Right cardiac atrium (tissue), 5 donors: ENCODE results near the gene PNPLA2. TPM values are rescaled to one million over a fixed set of nuclear protein-coding genes. Genes with fewer than 3 reads are reported as not detected.

Source experiments
- ATAC-seq, 2 donors: fragments of 200-7000 bp; cut with Tn5 transposase; one replicate each; pipeline versions ENCODE4 v1.8.0 to v1.9.1; 2020; ENCODE audit warnings: moderate library complexity in 2 of 2, mild to moderate bottlenecking in 1 of 2
- DNase-seq, 3 donors: peaks; one replicate each; pipeline ENCODE4 v3.0.0-alpha.2; 2020
- H3K27ac ChIP-seq: one replicate; pipeline ENCODE4 v1.5.1; 2013; ENCODE audit warnings: mild to moderate bottlenecking, low read length, control low read depth, moderate library complexity
- H3K27me3 ChIP-seq: one replicate; pipeline ENCODE4 v1.6.1; 2013; ENCODE audit not compliant: control insufficient read depth, insufficient read depth
- H3K4me1 ChIP-seq: one replicate; pipeline ENCODE4 v1.6.1; 2013; ENCODE audit warnings: low read length; ENCODE audit not compliant: control insufficient read depth, insufficient read depth
- H3K4me3 ChIP-seq: one replicate; pipeline ENCODE4 v1.5.1; 2013; ENCODE audit warnings: low read length, control low read depth
- H3K9me3 ChIP-seq: one replicate; pipeline ENCODE4 v1.6.1; 2013; ENCODE audit warnings: low read length; ENCODE audit not compliant: control insufficient read depth
- WGBS: extraction: QIAGEN DNeasy Blood & Tissue Kit; methylation state at CpG from one replicate; pipeline ENCODE4 v1.1.7; 2013; 5-methylcytosine and 5-hydroxymethylcytosine counted together
- intact Hi-C, 4 donors: fragments of 100-400 bp; cut with DNase I; formaldehyde crosslinking; loops; one replicate each; pipeline versions ENCODE4 v1.11.0 to v1.14.0; 2022 to 2023
- polyA plus RNA-seq: library from polyadenylated mRNA; stranded (reverse); fragments of 200-250 nt; gene quantifications from one replicate; pipeline ENCODE4 v1.2.3, GENCODE V29; 2013
- total RNA-seq, 4 donors: library from RNA; stranded (reverse); fragmentation: NEBNext Ultra II Directional; extraction: Animal tissue kit (Norgen Biotek cat#: 25700); gene quantifications; one replicate each; pipeline ENCODE4 v1.2.1, GENCODE V29; 2021
- donor health status: healthy with polysubstance abuse.
- donor health status: DM: no; HTN: yes; CAD: no.
- donor health status: DM: no; HTN: no; CAD: no.
- donor health status: DM: no; HTN: yes; CAD: no; lungs with severe emphysema.
- donor health status: DM: yes; HTN: yes; CAD: no.

PNPLA2 gene
- total and polyA plus RNA-seq, 5 donors, result 145 to 193 (median 176) TPM

DNA sequence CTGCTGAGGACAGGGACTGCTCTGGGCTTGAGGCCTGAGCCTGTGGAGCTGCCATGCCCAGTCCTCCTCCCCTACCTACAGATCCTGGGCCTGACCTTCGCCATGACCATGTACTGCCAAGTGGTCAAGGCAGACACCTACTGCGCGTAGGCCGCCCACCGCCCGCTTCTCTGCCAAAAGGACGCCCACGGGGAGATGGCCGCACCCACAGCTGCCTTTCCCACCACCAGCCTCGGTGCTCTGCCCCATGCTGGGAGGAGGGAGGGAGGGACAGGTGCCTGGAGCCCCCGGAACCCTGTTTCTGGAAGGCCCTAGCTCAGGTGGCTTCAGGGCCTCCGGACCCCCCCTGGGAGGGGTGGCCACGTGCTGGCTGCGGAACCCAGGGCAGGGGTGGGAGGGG lies 47.8 kb downstream of the PNPLA2 start:
- Histone ChIP-seq H3K27ac (no peak overlapping the region), H3K4me3 (no peak overlapping the region), H3K9me3 (no peaks in the 10 kb centered on the region), H3K4me1 (peaks cover 2% of the 10 kb centered on the region), H3K27me3 (no peaks in the 10 kb centered on the region)
- ATAC-seq (no peak), DNase-seq (no peak)
- 86% methylated on average over 14 of the region's 14 CpGs for WGBS
- intact Hi-C loops, result no loop called here

DNA sequence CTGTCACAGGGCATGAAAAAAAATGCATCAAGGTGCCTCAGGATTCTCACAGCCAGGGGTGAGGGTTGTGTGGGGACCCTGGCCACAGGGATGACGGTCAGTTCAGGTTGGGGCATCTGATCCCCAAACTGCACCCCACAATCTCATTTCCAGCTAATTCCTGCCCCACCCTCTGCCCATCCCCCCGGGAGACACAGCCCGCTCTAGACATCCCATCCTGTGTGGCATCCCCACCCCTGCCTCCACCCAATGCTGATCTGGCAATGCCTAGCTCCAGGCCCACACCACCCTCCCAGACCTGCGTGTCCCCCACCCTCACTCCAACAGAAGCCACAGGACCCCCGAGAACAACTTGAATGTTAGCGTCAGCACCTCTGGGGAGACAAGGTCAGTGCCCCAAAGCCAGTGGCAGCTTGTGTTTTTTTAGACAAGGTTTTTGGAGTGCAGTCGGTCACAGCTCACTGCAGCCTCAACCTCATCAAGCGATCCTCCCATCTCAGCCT lies 49.2 kb downstream of the PNPLA2 start:
- no peak overlapping the region for H3K4me3 ChIP-seq
- no peaks in the 10 kb centered on the region for H3K4me1 ChIP-seq
- H3K27ac ChIP-seq, result no peak overlapping the region
- intact Hi-C loops, result no loop called here
- no peaks in the 10 kb centered on the region for H3K9me3 ChIP-seq
- DNase-seq (no peak), ATAC-seq (no peak)
- 84% methylated on average over 8 of the region's 8 CpGs for WGBS
- no peaks in the 10 kb centered on the region for H3K27me3 ChIP-seq

DNA sequence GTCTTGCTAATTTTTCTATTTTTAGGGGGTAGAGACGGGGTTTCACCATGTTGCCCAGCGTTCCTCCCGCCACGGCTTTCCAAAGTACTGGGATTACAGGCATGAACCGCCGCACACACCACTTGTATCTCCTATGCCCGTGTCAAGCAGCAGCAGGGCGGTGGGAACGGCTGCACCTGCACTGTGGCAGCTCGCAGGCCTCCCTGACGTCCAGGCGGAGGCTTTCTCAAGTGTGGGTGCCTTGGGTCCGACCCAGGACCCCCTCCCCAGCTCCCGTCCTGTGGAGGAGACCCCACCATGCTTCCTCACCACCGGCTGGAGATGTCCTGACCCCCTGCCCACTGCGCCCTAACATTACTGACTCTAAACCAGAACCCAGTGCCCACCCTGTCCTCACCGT lies 49.7 kb downstream of the PNPLA2 start:
- 87% methylated on average over 17 of the region's 17 CpGs for WGBS
- DNase-seq, result no peak

DNA sequence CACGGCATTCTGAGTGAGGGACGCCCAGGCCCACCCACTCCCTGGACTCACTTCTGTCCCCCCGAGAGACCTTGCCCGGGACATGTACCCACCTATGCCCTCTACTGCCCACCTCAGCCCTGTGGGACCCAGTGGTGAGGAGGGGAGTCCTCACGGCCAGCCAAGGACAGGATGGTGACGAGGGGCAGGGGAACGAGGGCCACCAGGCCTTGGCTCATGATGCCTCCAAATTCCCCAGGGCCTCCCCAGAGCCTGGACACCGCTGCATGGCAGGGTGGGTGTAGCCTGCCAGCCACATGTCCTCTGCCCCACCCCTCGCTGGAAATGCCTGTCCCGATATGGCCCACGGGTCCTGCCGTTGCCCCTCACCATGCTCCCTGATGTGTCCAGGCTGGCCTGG lies 50.1 kb downstream of the PNPLA2 start:
- intact Hi-C loops, result no loop called here
- WGBS, result 77% methylated on average over 12 of the region's 12 CpGs
- DNase-seq (no peak), ATAC-seq (no peak)
- no peak overlapping the region for H3K27ac ChIP-seq
- no peak overlapping the region for H3K4me3 ChIP-seq
- H3K9me3 ChIP-seq, result no peaks in the 10 kb centered on the region
- H3K4me1 ChIP-seq, result no peaks in the 10 kb centered on the region
- no peaks in the 10 kb centered on the region for H3K27me3 ChIP-seq

More for the DNA sequence above, 49.7 kb downstream of the PNPLA2 start:
- Histone ChIP-seq H3K4me1 (no peaks in the 10 kb centered on the region), H3K27ac (no peak overlapping the region), H3K27me3 (no peaks in the 10 kb centered on the region), H3K4me3 (no peak overlapping the region), H3K9me3 (no peaks in the 10 kb centered on the region)
- intact Hi-C loops, result no loop called here
- ATAC-seq, result no peak

DNA sequence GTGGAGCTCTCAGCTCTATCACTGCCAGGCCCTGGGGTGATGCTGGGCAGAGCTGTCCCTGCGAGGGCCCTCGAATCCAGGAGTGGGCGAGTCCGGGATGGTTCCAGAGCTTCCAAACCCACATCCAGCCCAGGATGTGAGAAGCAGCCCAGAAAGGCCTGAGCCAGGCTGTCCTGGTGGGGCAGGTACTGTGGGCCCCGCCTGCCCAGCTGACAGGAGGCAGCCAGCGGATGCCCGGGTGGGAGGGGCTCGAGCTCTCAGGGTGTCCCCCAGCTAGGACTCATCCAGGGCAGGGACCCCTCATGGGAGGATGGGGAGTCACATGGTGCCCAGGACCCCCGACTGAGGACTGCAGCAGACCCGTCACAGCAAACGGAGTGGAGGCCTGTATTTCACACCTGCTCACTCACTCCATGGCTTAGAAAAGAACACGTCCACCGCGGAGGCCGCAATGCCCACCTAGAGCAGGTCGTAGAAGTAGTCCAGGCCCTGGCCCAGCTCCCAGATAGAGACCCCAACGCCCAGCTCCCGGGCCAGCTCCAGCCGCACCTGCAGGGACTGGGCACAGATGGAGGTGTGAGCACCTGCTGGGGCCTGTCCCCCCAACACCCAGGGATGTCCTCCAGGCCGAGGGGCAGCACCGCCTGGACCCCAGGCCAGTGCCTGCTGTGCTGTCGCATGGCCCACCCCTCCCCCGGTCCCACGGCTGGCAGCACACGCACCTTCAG lies 50.8 kb downstream of the PNPLA2 start:
- DNase-seq, result no peak
- H3K9me3 ChIP-seq, result no peaks in the 10 kb centered on the region
- intact Hi-C loops, result no loop called here
- ATAC-seq, result peak in 1 of 2 donors; percentile 7
- no peaks in the 10 kb centered on the region for H3K4me1 ChIP-seq
- WGBS, result 87% methylated on average over 25 of the region's 25 CpGs
- H3K27me3 ChIP-seq, result no peaks in the 10 kb centered on the region
- no peak overlapping the region for H3K4me3 ChIP-seq
- H3K27ac ChIP-seq, result no peak overlapping the region

DNA sequence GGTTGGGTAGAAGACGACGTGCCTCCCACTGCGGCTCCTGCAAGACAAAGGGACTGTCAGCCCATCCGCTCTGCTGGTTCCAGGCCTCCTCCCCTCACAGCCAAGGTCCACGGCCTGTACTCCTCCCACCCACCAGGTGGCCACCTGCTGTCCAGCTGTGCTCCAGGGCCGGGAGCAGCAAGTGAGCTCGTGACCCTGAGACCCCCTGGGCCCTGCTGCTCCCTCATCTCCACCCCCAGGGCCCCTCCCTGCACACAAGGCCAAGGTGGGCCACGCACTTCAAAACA lies 51.4 kb downstream of the PNPLA2 start:
- intact Hi-C loops, result no loop called here
- H3K4me1 ChIP-seq, result no peaks in the 10 kb centered on the region

DNA sequence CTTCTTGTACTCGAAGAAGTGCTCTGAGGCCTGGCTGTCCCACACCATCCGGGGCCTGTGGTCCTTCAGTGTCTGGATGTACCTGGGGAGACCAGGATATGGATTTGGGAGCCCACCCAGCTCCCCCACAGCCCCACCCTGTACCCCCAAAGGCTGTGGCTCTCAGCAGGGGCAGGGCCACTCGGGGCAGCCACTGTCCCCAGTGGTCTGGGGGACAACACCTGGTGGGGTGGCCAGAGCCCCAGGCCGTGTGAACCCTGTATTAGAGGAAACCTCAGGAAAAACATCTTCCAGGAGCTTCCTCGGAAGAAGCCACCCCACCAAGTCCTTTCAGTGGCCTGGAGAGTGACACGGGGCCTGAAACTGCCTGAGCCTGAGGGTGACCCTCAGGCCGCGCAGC lies 51.7 kb downstream of the PNPLA2 start:
- ATAC-seq (no peak), DNase-seq (no peak)
- Histone ChIP-seq H3K9me3 (no peaks in the 10 kb centered on the region), H3K27ac (no peak overlapping the region), H3K27me3 (no peaks in the 10 kb centered on the region), H3K4me1 (no peaks in the 10 kb centered on the region), H3K4me3 (no peak overlapping the region)
- intact Hi-C loops, result no loop called here
- WGBS, result 87% methylated on average over 8 of the region's 8 CpGs

More for the DNA sequence above, 51.4 kb downstream of the PNPLA2 start:
- H3K27me3 ChIP-seq, result no peaks in the 10 kb centered on the region
- H3K4me3 ChIP-seq, result no peak overlapping the region
- no peaks in the 10 kb centered on the region for H3K9me3 ChIP-seq
- no peak for DNase-seq
- no peak overlapping the region for H3K27ac ChIP-seq
- 68% methylated on average over 8 of the region's 8 CpGs for WGBS
- no peak for ATAC-seq

DNA sequence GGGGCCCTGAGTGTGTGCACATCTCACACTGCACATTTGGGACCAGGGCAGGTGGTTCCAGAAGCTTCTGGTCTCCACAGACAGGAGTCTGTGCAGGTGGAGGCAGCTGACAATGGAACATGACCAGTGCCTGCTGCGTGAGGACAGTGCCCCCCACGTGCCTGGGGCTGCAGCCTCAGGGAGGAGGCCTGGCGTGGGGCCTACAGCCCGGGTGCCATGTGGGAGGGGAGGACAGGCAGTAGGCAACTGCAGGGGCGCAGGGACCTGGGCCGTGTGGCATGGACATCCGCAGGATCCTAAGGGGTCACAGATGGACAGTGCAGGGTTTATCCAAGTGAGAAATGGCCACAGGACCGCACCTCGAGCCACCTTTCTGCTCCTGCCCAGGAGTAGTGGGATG lies 52.8 kb downstream of the PNPLA2 start:
- ATAC-seq, result no peak
- Histone ChIP-seq H3K4me3 (no peak overlapping the region), H3K9me3 (no peaks in the 10 kb centered on the region), H3K27me3 (no peaks in the 10 kb centered on the region), H3K4me1 (no peaks in the 10 kb centered on the region), H3K27ac (no peak overlapping the region)
- no peak for DNase-seq
- intact Hi-C loops, result no loop called here
- 78% methylated on average over 9 of the region's 9 CpGs for WGBS

DNA sequence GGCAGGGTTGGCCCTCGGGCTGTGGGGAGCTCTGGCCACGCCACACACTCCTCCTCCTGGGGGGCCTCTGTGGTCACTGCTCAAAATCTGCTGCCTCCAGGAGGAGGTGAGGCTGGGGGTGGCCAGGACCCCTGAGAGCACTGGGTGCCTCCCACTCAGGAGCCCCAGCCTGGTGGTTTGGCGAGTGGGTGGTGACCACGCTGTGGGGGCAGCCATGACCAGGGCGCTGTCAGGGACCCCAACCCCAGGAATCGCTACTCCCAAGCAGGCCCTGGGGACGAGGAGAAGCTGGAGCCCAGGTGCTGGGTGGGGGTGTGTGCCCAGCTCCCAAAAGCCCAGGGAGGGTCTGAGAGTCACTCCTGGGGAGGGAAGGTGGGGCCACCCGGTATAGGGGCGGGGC lies 54.1 kb downstream of the PNPLA2 start:
- Histone ChIP-seq H3K4me1 (no peaks in the 10 kb centered on the region), H3K27me3 (no peaks in the 10 kb centered on the region), H3K9me3 (no peaks in the 10 kb centered on the region), H3K4me3 (no peak overlapping the region), H3K27ac (no peak overlapping the region)
- intact Hi-C loops, result no loop called here
- DNase-seq, result no peak
- ATAC-seq, result no peak
- WGBS, result 90% methylated on average over 9 of the region's 9 CpGs

DNA sequence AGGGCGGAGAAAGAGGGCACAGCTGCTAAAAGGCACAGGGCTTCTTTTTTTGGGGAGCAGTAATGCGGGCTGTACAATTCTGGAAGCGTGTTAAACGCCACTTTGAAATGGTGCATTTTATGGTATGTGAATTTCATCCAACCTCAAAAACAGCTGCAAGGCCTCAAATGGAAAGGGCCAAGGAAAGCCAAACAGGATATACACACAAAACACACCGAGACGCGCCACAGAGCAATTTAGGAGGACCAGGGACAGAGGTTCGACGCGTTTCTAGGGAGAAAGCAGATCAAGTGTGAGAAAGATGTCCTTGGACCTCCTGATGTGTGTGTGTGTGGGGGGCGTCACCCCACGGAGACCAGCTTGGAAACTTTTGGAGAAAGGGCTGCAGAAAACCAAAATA lies 55.0 kb downstream of the PNPLA2 start:
- ATAC-seq, result no peak
- DNase-seq, result no peak
- H3K4me3 ChIP-seq, result no peak overlapping the region
- no peaks in the 10 kb centered on the region for H3K9me3 ChIP-seq
- 61% methylated on average over 12 of the region's 12 CpGs for WGBS
- no peak overlapping the region for H3K27ac ChIP-seq
- intact Hi-C loops, result no loop called here
- no peaks in the 10 kb centered on the region for H3K4me1 ChIP-seq
- no peaks in the 10 kb centered on the region for H3K27me3 ChIP-seq
